Ascending aorta (tissue), 2 donors: ENCODE measurements around the gene LENEP. TPM values are rescaled to one million over a fixed set of nuclear protein-coding genes. Genes with fewer than 3 reads are reported as not detected.
A peak's percentile ranks its signal among the peaks of the same experiment; 100 is the strongest.

Source experiments
- DNase-seq, 2 donors: peaks; one replicate each; pipeline ENCODE4 v3.0.0-alpha.2; 2019; ENCODE audit warnings: low spot score in 2 of 2
- H3K27ac ChIP-seq, 2 donors: fragments of 200-600 bp; sonication (generic); one replicate each; pipeline ENCODE4 v1.5.1; 2016 to 2017; ENCODE audit warnings: mild to moderate bottlenecking in 1 of 2
- H3K27me3 ChIP-seq: fragments of 200-600 bp; sonication (generic); one replicate; pipeline ENCODE4 v1.5.1; 2017
- H3K36me3 ChIP-seq, 2 donors: fragments of 200-600 bp; sonication (generic); one replicate each; pipeline ENCODE4 v1.5.1; 2016
- H3K4me1 ChIP-seq, 2 donors: fragments of 200-600 bp; sonication (generic); one replicate each; pipeline ENCODE4 v1.5.1; 2016 to 2017; ENCODE audit warnings: mild to moderate bottlenecking in 1 of 2
- H3K4me3 ChIP-seq, 2 donors: fragments of 200-600 bp; sonication (generic); one replicate each; pipeline ENCODE4 v1.5.1; 2016 to 2017; ENCODE audit warnings: mild to moderate bottlenecking in 1 of 2
- H3K9me3 ChIP-seq, 2 donors: fragments of 200-600 bp; sonication (generic); one replicate each; pipeline ENCODE4 v1.5.1; 2016
- CTCF ChIP-seq, 3 experiments: fragments of 200-600 bp in 2 of 3; fragments of 450-650 bp in 1 of 3; sonication (generic) in 2 of 3; IDR thresholded peaks; one replicate each; pipeline ENCODE4 v1.5.1; 2016 to 2019; ENCODE audit warnings: antibody characterized with exemption in 3 of 3, mild to moderate bottlenecking in 1 of 3, moderate library complexity in 1 of 3
- intact Hi-C: fragments of 100-400 bp; cut with DNase I; formaldehyde crosslinking; loops from one replicate; pipeline ENCODE4 v1.15.1; 2023
- total RNA-seq: library from RNA; depleted of rRNA; stranded (reverse); fragments of >200 nt; gene quantifications from one replicate; pipeline ENCODE4 v1.1.0, GENCODE V29; 2016

The LENEP gene
- total RNA-seq, 1 donor from 2014 or later, result not detected

DNA sequence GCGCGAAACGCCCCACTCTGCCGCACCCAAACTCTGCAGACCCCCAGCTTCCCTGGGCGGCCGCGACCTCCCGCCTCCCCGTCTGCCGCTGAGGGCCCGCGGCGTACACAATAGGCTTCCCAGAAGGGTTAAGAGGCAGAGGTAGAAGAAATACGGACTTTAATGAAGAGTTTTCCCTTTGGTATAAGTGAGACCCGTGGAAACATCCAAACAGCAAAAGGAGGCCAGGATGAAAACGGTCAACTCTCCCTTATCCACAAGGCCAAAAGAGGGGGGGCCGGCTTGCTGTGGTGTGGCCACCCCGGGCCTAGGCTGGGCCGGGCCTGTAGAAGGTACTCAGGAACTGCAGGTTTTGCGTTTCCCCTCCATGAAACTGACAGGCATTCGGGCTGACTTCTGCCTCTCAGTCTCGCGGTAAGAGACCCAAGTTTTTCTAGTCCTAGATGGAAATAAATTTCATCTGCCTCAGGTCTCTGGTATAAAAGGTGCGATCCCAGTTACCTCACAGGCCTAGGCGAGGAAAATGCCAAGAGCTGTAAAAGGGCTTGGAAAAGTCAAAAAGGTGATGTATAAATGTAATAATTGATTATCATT, 31.1 kb upstream of the LENEP start:
- Histone ChIP-seq H3K4me1 (peaks cover 3 to 21% of the 10 kb centered on the region in 2 donors), H3K36me3 (peaks cover 42 to 66% of the 10 kb centered on the region in 2 donors), H3K27ac (peak overlapping the region; percentile 95 to 97), H3K9me3 (no peaks in the 10 kb centered on the region), H3K4me3 (peak overlapping the region; percentile 97), H3K27me3 (no peaks in the 10 kb centered on the region)
- intact Hi-C loops, result loop anchor here (1.0 kb wide), 1 partner anchor 8 kb away; the partner anchor contains the start of gene SHC1
- no peak for TF ChIP-seq CTCF (IDR thresholded peaks at IDR 0.05)
- DNase-seq, result no peak

GRCh38 chr1:154962795-154963330, 30.5 kb upstream of the LENEP start:
- no peak for TF ChIP-seq CTCF (IDR thresholded peaks at IDR 0.05)
- Histone ChIP-seq H3K27ac (peak overlapping the region; percentile 95 to 97), H3K36me3 (peaks cover 48 to 72% of the 10 kb centered on the region in 2 donors), H3K27me3 (no peaks in the 10 kb centered on the region), H3K4me1 (peaks cover 3 to 19% of the 10 kb centered on the region in 2 donors), H3K9me3 (no peaks in the 10 kb centered on the region), H3K4me3 (peak overlapping the region; percentile 97)
- no peak for DNase-seq
- intact Hi-C loops, result loop anchor here (1.0 kb wide), 1 partner anchor 7 kb away; the partner anchor contains the start of gene SHC1

GRCh38 chr1:154963643-154964042, 29.7 kb upstream of the LENEP start:
- no peak overlapping the region for H3K4me3 ChIP-seq
- no peaks in the 10 kb centered on the region for H3K9me3 ChIP-seq
- no peak for DNase-seq
- TF ChIP-seq CTCF (IDR thresholded peaks at IDR 0.05), result no peak
- H3K4me1 ChIP-seq, result peaks cover 3 to 19% of the 10 kb centered on the region in 2 donors
- H3K27me3 ChIP-seq, result no peaks in the 10 kb centered on the region
- H3K36me3 ChIP-seq, result peaks cover 49 to 72% of the 10 kb centered on the region in 2 donors
- H3K27ac ChIP-seq, result no peak overlapping the region
- intact Hi-C loops, result no loop called here

DNA sequence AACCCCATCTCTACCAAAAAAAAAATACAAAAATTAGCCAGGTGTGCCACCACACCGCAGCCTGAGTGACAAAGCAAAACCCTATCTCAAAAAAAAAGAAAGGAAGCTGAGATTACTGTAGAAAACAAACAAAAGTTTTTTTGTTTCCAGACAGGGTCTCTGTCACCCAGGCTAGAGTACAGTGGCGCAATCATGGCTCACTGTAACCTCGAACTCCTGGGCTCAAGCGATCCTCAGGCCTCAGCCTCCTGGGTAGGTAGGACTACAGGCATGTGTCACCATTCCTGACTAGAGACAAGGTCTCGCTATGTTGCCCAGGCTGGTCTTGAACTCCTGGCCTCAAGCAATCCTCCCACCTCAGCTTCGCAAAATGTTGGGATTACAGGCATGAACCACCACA, 29.0 kb upstream of the LENEP start:
- Histone ChIP-seq H3K4me3 (no peak overlapping the region), H3K27me3 (no peaks in the 10 kb centered on the region), H3K4me1 (peaks cover 3 to 23% of the 10 kb centered on the region in 2 donors), H3K36me3 (peaks cover 44 to 66% of the 10 kb centered on the region in 2 donors), H3K27ac (no peak overlapping the region), H3K9me3 (no peaks in the 10 kb centered on the region)
- no peak for DNase-seq
- intact Hi-C loops, result no loop called here
- no peak for TF ChIP-seq CTCF (IDR thresholded peaks at IDR 0.05)

DNA sequence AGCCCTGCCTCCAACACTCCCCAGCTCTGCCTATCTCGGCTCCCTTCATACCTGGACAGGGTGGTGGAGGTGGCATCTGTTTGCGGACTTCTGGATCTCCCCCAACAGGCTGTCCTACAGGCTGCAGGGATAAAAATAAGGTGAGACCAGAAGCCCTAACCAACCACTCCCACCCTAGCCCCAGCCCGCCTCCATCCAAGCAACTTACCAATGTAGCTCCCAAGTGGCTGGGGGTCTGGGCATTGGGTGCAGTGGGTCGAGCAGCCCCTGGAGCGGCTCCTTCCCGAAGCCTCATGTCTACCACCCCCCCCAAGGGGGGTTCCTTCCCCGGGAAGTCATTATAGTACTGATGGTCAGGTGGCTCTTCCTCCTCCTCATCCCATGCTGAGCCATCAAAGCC, 27.3 kb upstream of the LENEP start:
- TF ChIP-seq CTCF (IDR thresholded peaks at IDR 0.05), result no peak
- Histone ChIP-seq H3K4me3 (no peak overlapping the region), H3K27me3 (no peaks in the 10 kb centered on the region), H3K27ac (peak overlapping the region in 1 of 2 donors; percentile 95), H3K4me1 (peaks cover 5 to 26% of the 10 kb centered on the region in 2 donors), H3K9me3 (no peaks in the 10 kb centered on the region), H3K36me3 (peaks cover 42 to 62% of the 10 kb centered on the region in 2 donors)
- intact Hi-C loops, result no loop called here
- no peak for DNase-seq
